Adrenal gland (tissue), 12 donors: ENCODE data around the gene IL3RA. TPM values are rescaled to one million over a fixed set of nuclear protein-coding genes. Genes with fewer than 3 reads are reported as not detected.
"Not testable (repeated sequence)": the region's sequence is repeated elsewhere in the genome, so short reads cannot be mapped to it uniquely, and the experiment has no call there.

Source experiments
- DNase-seq, 7 donors: peaks; one replicate each; pipeline ENCODE4 v3.0.0-alpha.2; 2019 to 2020
- H3K27ac ChIP-seq, 5 donors: fragments of 200-600 bp; sonication (generic) in 4 of 5; 1 replicate in 3 of 5; 2 replicates in 2 of 5; pipeline versions ENCODE4 v1.5.1 to v1.8.0; 2016 to 2020; ENCODE audit warnings: mild to moderate bottlenecking in 1 of 5
- H3K27me3 ChIP-seq: fragments of 200-600 bp; 2 replicates; pipeline ENCODE4 v1.8.0; 2021
- H3K36me3 ChIP-seq, 2 donors: fragments of 200-600 bp; replicated peaks in 1 of 2; 1 replicate in 1 of 2; 2 replicates in 1 of 2; pipeline versions ENCODE4 v1.5.1 to v1.8.0; 2018 to 2022
- H3K4me1 ChIP-seq, 2 donors: fragments of 200-600 bp; replicated peaks in 1 of 2; 1 replicate in 1 of 2; 2 replicates in 1 of 2; pipeline versions ENCODE4 v1.5.1 to v1.8.0; 2018 to 2021
- H3K4me3 ChIP-seq, 4 donors: fragments of 200-600 bp; sonication (generic) in 3 of 4; one replicate each; pipeline ENCODE4 v1.5.1; 2016 to 2018
- H3K9me3 ChIP-seq, 3 donors: fragments of 200-600 bp; sonication (generic) in 1 of 3; replicated peaks in 1 of 3; 1 replicate in 2 of 3; 2 replicates in 1 of 3; pipeline versions ENCODE4 v1.5.1 to v1.8.0; 2016 to 2021
- CTCF ChIP-seq, 6 experiments: fragments of 450-650 bp in 4 of 6; fragments of 200-600 bp in 2 of 6; sonication (generic) in 1 of 6; IDR thresholded peaks; 1 replicate in 5 of 6; 2 replicates in 1 of 6; pipeline versions ENCODE4 v1.5.1 to v1.8.0; 2016 to 2021; ENCODE audit warnings: antibody characterized with exemption in 6 of 6, mild to moderate bottlenecking in 2 of 6, moderate library complexity in 1 of 6
- POLR2A ChIP-seq, 2 donors: fragments of 450-650 bp; IDR thresholded peaks; one replicate each; pipeline ENCODE4 v1.6.1; 2017; ENCODE audit warnings: antibody characterized with exemption in 2 of 2, mild to moderate bottlenecking in 2 of 2, moderate library complexity in 1 of 2
- WGBS, 4 donors: extraction: QIAGEN DNeasy Blood & Tissue Kit in 2 of 4; methylation state at CpG; one replicate each; pipeline versions ENCODE4 v1.1.5 to v1.1.7; 2013 to 2017; 5-methylcytosine and 5-hydroxymethylcytosine counted together
- intact Hi-C, 2 donors: fragments of 100-400 bp; cut with DNase I; formaldehyde crosslinking; loops; one replicate each; pipeline versions ENCODE4 v1.14.1 to v1.15.0; 2022 to 2023
- polyA plus RNA-seq, 3 donors: library from polyadenylated mRNA; stranded (reverse); fragments of 200-250 nt in 2 of 3; fragments of 350-450 nt in 1 of 3; fragmentation: Illumina TruSeq in 1 of 3; extraction: RNeasy Lipid Tissue Mini Kit (QIAGEN cat#74804) in 1 of 3; gene quantifications; one replicate each; pipeline ENCODE4 v1.2.3, GENCODE V29; 2013 to 2014
- total RNA-seq, 9 donors: library from RNA; depleted of rRNA in 4 of 9; stranded (reverse); fragments of >200 nt in 4 of 9; fragments of 120-200 nt in 1 of 9; fragmentation: NEBNext Ultra II Directional in 1 of 9; extraction: Animal tissue kit (Norgen Biotek cat#: 25700) in 1 of 9; gene quantifications; one replicate each; pipeline versions ENCODE4 v1.1.0 to v1.2.4, GENCODE V29; 2013 to 2023
- donor health status: healthy with polysubstance abuse.
- donor health status: Bipolar disorder and iron deficiency.
- donor health status: DM: yes; HTN: yes; CAD: no.
- donor health status: DM: no; HTN: no; CAD: no.
- donor health status: DM: no; HTN: no; CAD: no.
- donor health status: DM: yes; HTN: yes; CAD: no.

Gene IL3RA
- total and polyA plus RNA-seq, 12 donors, result 1.4 to 7.4 (median 3.1) TPM

GRCh38 chrX:1292575-1293290 is 43.9 kb upstream of the IL3RA start:
- intact Hi-C loops, result no loop called here
- no peaks in the 10 kb centered on the region for H3K36me3 ChIP-seq
- H3K4me3 ChIP-seq, result no peak overlapping the region
- 5 to 23% (median 18%) methylated on average over 9 to 22 of the region's 22 CpGs for WGBS, 4 donors
- H3K4me1 ChIP-seq, result no peaks in the 10 kb centered on the region
- no peak overlapping the region for H3K27ac ChIP-seq
- no peaks in the 10 kb centered on the region for H3K27me3 ChIP-seq
- no peak for DNase-seq
- no peak for TF ChIP-seq CTCF (IDR thresholded peaks at IDR 0.05)
- no peak for TF ChIP-seq POLR2A (IDR thresholded peaks at IDR 0.05)
- H3K9me3 ChIP-seq, result no peaks in the 10 kb centered on the region

- Histone ChIP-seq H3K27ac (no peak overlapping the region), H3K27me3 (no peaks in the 10 kb centered on the region), H3K4me1 (no peaks in the 10 kb centered on the region), H3K4me3 (no peak overlapping the region), H3K36me3 (no peaks in the 10 kb centered on the region), H3K9me3 (no peaks in the 10 kb centered on the region)
- 88 to 95% (median 93%) methylated on average over 28 to 29 of the region's 29 CpGs for WGBS, 4 donors
- DNase-seq, result no peak
- intact Hi-C loops, result no loop called here
- no peak for TF ChIP-seq POLR2A (IDR thresholded peaks at IDR 0.05)
Observed at GRCh38 chrX:1294301-1295067, 42.1 kb upstream of the IL3RA start.

- Histone ChIP-seq H3K27ac (no peak overlapping the region), H3K9me3 (no peaks in the 10 kb centered on the region), H3K4me1 (no peaks in the 10 kb centered on the region), H3K4me3 (no peak overlapping the region), H3K36me3 (no peaks in the 10 kb centered on the region), H3K27me3 (no peaks in the 10 kb centered on the region)
- intact Hi-C loops, result no loop called here
- TF ChIP-seq POLR2A (IDR thresholded peaks at IDR 0.05) (no peak), CTCF (IDR thresholded peaks at IDR 0.05) (no peak)
- 77 to 90% (median 87%) methylated on average over 10 of the region's 10 CpGs for WGBS, 4 donors
- DNase-seq, result no peak
Observed at GRCh38 chrX:1295550-1295949, 41.0 kb upstream of the IL3RA start.

- intact Hi-C loops, H3K27ac ChIP-seq, H3K36me3 ChIP-seq, H3K4me3 ChIP-seq, H3K9me3 ChIP-seq, H3K4me1 ChIP-seq, DNase-seq, H3K27me3 ChIP-seq: not testable (repeated sequence)
- 86 to 93% (median 88%) methylated on average over 6 to 7 of the region's 8 CpGs; no CpG with 5 or more reads in 1 of the 4 donors for WGBS, 4 donors
Observed at GRCh38 chrX:1297591-1297990, 39.0 kb upstream of the IL3RA start.

GRCh38 chrX:1300449-1300848 is 36.1 kb upstream of the IL3RA start:
- no peaks in the 10 kb centered on the region for H3K9me3 ChIP-seq
- no peaks in the 10 kb centered on the region for H3K36me3 ChIP-seq
- DNase-seq, result no peak
- no peak overlapping the region for H3K4me3 ChIP-seq
- 47 to 62% (median 55%) methylated on average over 14 to 15 of the region's 15 CpGs for WGBS, 4 donors
- no peaks in the 10 kb centered on the region for H3K4me1 ChIP-seq
- H3K27me3 ChIP-seq, result no peaks in the 10 kb centered on the region
- no peak overlapping the region for H3K27ac ChIP-seq
- no peak for TF ChIP-seq CTCF (IDR thresholded peaks at IDR 0.05)
- TF ChIP-seq POLR2A (IDR thresholded peaks at IDR 0.05), result no peak
- intact Hi-C loops, result no loop called here
